ENCODE data around the gene RGSL1.

The RGSL1 gene

DNA sequence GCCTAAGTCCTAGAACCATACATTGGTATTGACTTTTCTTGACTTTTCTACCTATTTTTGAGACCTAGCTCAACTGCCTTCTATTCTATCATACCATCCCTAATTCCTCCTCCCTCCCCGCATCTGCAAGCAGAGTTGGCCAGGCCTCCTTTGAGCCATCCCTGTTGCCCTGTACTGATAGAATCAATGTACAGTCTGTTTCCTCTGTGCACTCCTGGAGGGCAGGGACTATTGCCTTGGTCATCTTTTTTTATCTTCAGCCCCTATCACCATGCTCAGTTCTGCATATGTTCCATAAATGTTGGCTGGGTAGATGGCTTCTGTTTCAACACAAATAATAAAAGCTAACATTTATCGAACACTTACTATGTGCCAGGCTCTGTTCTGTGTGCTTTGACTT is 158.3 kb downstream of the RGSL1 start:
- H3K27ac ChIP-seq (ENCODE audit: poor library complexity, severe bottlenecking), result no peak overlapping the region
- TF ChIP-seq, protein P1, sequence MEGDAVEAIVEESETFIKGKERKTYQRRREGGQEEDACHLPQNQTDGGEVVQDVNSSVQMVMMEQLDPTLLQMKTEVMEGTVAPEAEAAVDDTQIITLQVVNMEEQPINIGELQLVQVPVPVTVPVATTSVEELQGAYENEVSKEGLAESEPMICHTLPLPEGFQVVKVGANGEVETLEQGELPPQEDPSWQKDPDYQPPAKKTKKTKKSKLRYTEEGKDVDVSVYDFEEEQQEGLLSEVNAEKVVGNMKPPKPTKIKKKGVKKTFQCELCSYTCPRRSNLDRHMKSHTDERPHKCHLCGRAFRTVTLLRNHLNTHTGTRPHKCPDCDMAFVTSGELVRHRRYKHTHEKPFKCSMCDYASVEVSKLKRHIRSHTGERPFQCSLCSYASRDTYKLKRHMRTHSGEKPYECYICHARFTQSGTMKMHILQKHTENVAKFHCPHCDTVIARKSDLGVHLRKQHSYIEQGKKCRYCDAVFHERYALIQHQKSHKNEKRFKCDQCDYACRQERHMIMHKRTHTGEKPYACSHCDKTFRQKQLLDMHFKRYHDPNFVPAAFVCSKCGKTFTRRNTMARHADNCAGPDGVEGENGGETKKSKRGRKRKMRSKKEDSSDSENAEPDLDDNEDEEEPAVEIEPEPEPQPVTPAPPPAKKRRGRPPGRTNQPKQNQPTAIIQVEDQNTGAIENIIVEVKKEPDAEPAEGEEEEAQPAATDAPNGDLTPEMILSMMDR (IDR thresholded peaks at IDR 0.05; ENCODE audit: poor library complexity, severe bottlenecking), result no peak

DNA sequence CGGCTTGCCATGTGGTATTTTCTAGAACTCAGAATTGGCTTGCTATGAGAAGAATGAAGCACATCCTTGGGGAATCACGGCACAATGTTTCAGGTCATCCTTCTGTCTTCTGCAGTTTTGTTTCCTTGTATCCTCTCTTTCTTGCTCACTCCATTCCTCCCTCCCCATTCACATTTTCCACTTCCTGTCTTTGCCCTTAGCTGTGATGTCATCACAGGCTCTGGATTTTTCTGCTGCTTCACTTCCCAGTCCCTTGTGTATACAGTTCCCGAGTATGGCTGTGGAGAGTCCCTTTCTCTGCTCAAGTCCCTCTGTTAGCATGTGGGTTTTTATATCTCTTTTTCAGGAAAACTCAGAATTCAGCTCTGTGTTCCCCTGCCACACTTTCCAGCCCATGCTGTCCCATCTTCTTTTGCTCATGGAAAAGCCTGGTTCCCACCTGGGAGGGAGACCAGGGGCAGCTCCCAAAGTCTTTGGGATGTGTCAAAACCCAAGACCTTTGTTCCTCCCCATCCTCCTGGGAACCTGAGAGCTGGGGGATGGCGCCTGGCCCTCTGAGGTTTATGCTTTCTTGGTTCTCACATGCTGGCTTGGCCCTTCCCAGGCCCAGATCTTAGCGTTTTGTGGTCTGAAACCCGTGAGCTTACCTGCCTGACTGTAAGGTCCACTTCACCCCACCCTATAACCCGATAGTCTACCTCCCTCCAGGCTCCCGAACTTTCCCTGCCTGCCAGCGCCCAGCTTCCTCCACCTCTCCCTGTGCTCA is 159.1 kb downstream of the RGSL1 start:
- ATAC-seq (ENCODE audit: low read depth), result no peak
- TF ChIP-seq, protein P1 (IDR thresholded peaks at IDR 0.05; ENCODE audit: poor library complexity, severe bottlenecking), result no peak
- peaks cover 3% of the 10 kb centered on the region for H3K4me1 ChIP-seq (ENCODE audit: insufficient read depth, poor library complexity, severe bottlenecking)

More for the DNA sequence above, 158.3 kb downstream of the RGSL1 start:
- ATAC-seq (ENCODE audit: low read depth), result no peak
- no peak for DNase-seq (ENCODE audit: low spot score)
- Histone ChIP-seq H3K27me3 (ENCODE audit: insufficient read depth, poor library complexity, severe bottlenecking) (no peaks in the 10 kb centered on the region), H3K9me3 (ENCODE audit: severe bottlenecking) (no peaks in the 10 kb centered on the region), H3K36me3 (ENCODE audit: low read depth) (no peaks in the 10 kb centered on the region), H3K4me3 (ENCODE audit: severe bottlenecking) (no peak overlapping the region), H3K4me1 (ENCODE audit: insufficient read depth, poor library complexity, severe bottlenecking) (no peaks in the 10 kb centered on the region)

More for the DNA sequence above, 159.1 kb downstream of the RGSL1 start:
- Histone ChIP-seq H3K9me3 (ENCODE audit: severe bottlenecking) (no peaks in the 10 kb centered on the region), H3K27me3 (ENCODE audit: insufficient read depth, poor library complexity, severe bottlenecking) (peaks cover 5% of the 10 kb centered on the region), H3K4me3 (ENCODE audit: severe bottlenecking) (no peak overlapping the region), H3K36me3 (ENCODE audit: low read depth) (no peaks in the 10 kb centered on the region), H3K27ac (ENCODE audit: poor library complexity, severe bottlenecking) (no peak overlapping the region)
- no peak for DNase-seq (ENCODE audit: low spot score)
